GM12878 (cell line): Measurements from ENCODE around the gene PAX5. TPM values are rescaled to one million over a fixed set of nuclear protein-coding genes. Genes with fewer than 3 reads are reported as not detected.

Experiments used
- ATF7 ChIP-seq: fragments of 450-650 bp; IDR thresholded peaks from 2 replicates; pipeline ENCODE4 v1.6.1; 2016; ENCODE audit warnings: low read depth, mild to moderate bottlenecking
- BMI1 ChIP-seq: fragments of 450-650 bp; IDR thresholded peaks from 2 replicates; pipeline ENCODE4 v1.6.1; 2016; ENCODE audit warnings: mild to moderate bottlenecking, moderate library complexity, borderline replicate concordance
- BRCA1 ChIP-seq: IDR thresholded peaks from 2 replicates; pipeline ENCODE4 v1.6.1; 2011; ENCODE audit warnings: low read depth, low read length, improper control_type of control experiment
- DPF2 ChIP-seq: fragments of 450-650 bp; IDR thresholded peaks from 2 replicates; pipeline ENCODE4 v1.6.1; 2017; ENCODE audit warnings: mild to moderate bottlenecking
- ELK1 ChIP-seq: IDR thresholded peaks from 2 replicates; pipeline ENCODE4 v1.6.1; 2012; ENCODE audit warnings: low read depth, low read length, improper control_type of control experiment
- FOXK2 ChIP-seq: fragments of 450-650 bp; IDR thresholded peaks from 2 replicates; pipeline ENCODE4 v1.6.1; 2017; ENCODE audit warnings: mild to moderate bottlenecking, moderate library complexity
- MTA2 ChIP-seq: fragments of 450-650 bp; IDR thresholded peaks from 2 replicates; pipeline ENCODE4 v1.6.1; 2016; ENCODE audit warnings: low read depth, mild to moderate bottlenecking, moderate library complexity
- NFXL1 ChIP-seq: fragments of 450-650 bp; IDR thresholded peaks from 2 replicates; pipeline ENCODE4 v1.6.1; 2017; ENCODE audit warnings: antibody characterized with exemption, mild to moderate bottlenecking, borderline replicate concordance
- NR2C1 ChIP-seq: fragments of 450-650 bp; IDR thresholded peaks from 2 replicates; pipeline ENCODE4 v1.6.1; 2017; ENCODE audit warnings: antibody characterized with exemption, mild to moderate bottlenecking, moderate library complexity
- NR2F1 ChIP-seq: fragments of 450-650 bp; conservative IDR thresholded peaks from 2 replicates; pipeline ENCODE4 v1.6.1; 2017; ENCODE audit warnings: mild to moderate bottlenecking
- NRF1 ChIP-seq: conservative IDR thresholded peaks from 2 replicates; pipeline ENCODE4 v1.6.1; 2011; ENCODE audit warnings: mild to moderate bottlenecking, low read depth, low read length, improper control_type of control experiment
- PBX3 ChIP-seq: IDR thresholded peaks from 2 replicates; pipeline ENCODE4 v1.6.1; 2011; ENCODE audit warnings: mild to moderate bottlenecking, low read depth, low read length, moderate library complexity; ENCODE audit not compliant: insufficient replicate concordance
- POLR2AphosphoS5 ChIP-seq: IDR thresholded peaks from 2 replicates; pipeline ENCODE4 v1.6.1; 2011; ENCODE audit warnings: mild to moderate bottlenecking, low read length, inconsistent platforms
- RCOR1 ChIP-seq: conservative IDR thresholded peaks from 2 replicates; pipeline ENCODE4 v1.6.1; 2012; ENCODE audit warnings: low read depth, low read length, improper control_type of control experiment
- SMC3 ChIP-seq: IDR thresholded peaks from 2 replicates; pipeline ENCODE4 v1.6.1; 2011; ENCODE audit warnings: low read length, improper control_type of control experiment, borderline replicate concordance
- SPI1 ChIP-seq: IDR thresholded peaks from 2 replicates; pipeline ENCODE4 v1.6.1; 2011; ENCODE audit warnings: low read depth, mild to moderate bottlenecking, low read length, moderate library complexity, borderline replicate concordance; ENCODE audit not compliant: insufficient read depth
- ZNF207 ChIP-seq: fragments of 450-650 bp; IDR thresholded peaks from 2 replicates; pipeline ENCODE4 v1.6.1; 2014; ENCODE audit warnings: antibody characterized with exemption, mild to moderate bottlenecking, borderline replicate concordance
- ZNF217 ChIP-seq: fragments of 450-650 bp; IDR thresholded peaks from 2 replicates; pipeline ENCODE4 v1.6.1; 2017; ENCODE audit warnings: antibody characterized with exemption, mild to moderate bottlenecking
- ZSCAN29 ChIP-seq: fragments of 450-650 bp; IDR thresholded peaks from 2 replicates; pipeline ENCODE4 v1.6.1; 2017; ENCODE audit warnings: mild to moderate bottlenecking, moderate library complexity
- polyA plus RNA-seq, 11 experiments: library from polyadenylated mRNA; depleted of rRNA in 4 of 11; unstranded in 6 of 11; stranded (reverse) in 5 of 11; fragments of >200 nt; fragmentation: Nextera tagmentation in 4 of 11; fragmentation: Illumina TruSeq in 1 of 11; extraction: Ambion mirVana in 4 of 11; extraction: Trizol in 1 of 11; gene quantifications; 1 replicate in 1 of 11; 2 replicates in 10 of 11; pipeline versions ENCODE4 v1.2.1 to v1.2.3, GENCODE V29; 2011 to 2016; ENCODE audit warnings: inconsistent platforms in 2 of 11, missing spikeins in 2 of 11, low read depth in 1 of 11
- total RNA-seq, 4 experiments: library from RNA; depleted of rRNA in 3 of 4; stranded (reverse); fragments of >200 nt in 3 of 4; fragmentation: Illumina TruSeq in 1 of 4; extraction: Trizol in 1 of 4; gene quantifications; 2 replicates each; pipeline versions ENCODE4 v1.2.1 to v1.2.3, GENCODE V29; 2013 to 2021
- TF ChIP-seq, protein P1 (sequence below): IDR thresholded peaks from 2 replicates; pipeline ENCODE4 v1.6.1; 2011; ENCODE audit warnings: low read depth, mild to moderate bottlenecking, low read length, moderate library complexity, borderline replicate concordance; ENCODE audit errors: extremely low read depth
- TF ChIP-seq, protein P2 (sequence below): fragments of 450-650 bp; formaldehyde crosslinking; IDR thresholded peaks from 2 replicates; pipeline ENCODE4 v1.4.0; 2022; ENCODE audit warnings: mild to moderate bottlenecking, moderate library complexity
- TF ChIP-seq, protein P3 (sequence below): fragments of 450-650 bp; IDR thresholded peaks from 2 replicates; pipeline ENCODE4 v1.6.1; 2017; ENCODE audit warnings: mild to moderate bottlenecking, low read depth, inconsistent platforms; ENCODE audit not compliant: poor library complexity, severe bottlenecking

PAX5 gene
- total and polyA plus RNA-seq, 10 of the 15 experiments (the other 5 are each of a cell fraction or from before 2014, with no cell fraction given): 2.2 to 123 (median 31.9) TPM

GRCh38 chr9:36993933-36994764, 39.9 kb downstream of the PAX5 start (continued):
- peak; percentile 89 for TF ChIP-seq ZNF217
- TF ChIP-seq SPI1: peak; percentile 93
- peak; percentile 72 for TF ChIP-seq BMI1
- 0 out of 2 replicates have a peak, but pooled peaks have one; percentile 66 for TF ChIP-seq ZSCAN29
- 0 out of 2 replicates have a peak, but pooled peaks have one; percentile 50 for TF ChIP-seq ZNF207
- peak; percentile 58 for TF ChIP-seq ATF7
- TF ChIP-seq, protein P1, sequence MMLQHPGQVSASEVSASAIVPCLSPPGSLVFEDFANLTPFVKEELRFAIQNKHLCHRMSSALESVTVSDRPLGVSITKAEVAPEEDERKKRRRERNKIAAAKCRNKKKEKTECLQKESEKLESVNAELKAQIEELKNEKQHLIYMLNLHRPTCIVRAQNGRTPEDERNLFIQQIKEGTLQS: no peak
- TF ChIP-seq FOXK2: no peak
- peak; percentile 96 for TF ChIP-seq MTA2
- peak; percentile 86 for TF ChIP-seq POLR2AphosphoS5
- TF ChIP-seq DPF2: peak; percentile 100
- peak; percentile 90; the same call in 1 of the 2 replicates for TF ChIP-seq RCOR1
- TF ChIP-seq ELK1: 0 out of 2 replicates have a peak, but pooled peaks have one; percentile 14
- TF ChIP-seq, protein P2, sequence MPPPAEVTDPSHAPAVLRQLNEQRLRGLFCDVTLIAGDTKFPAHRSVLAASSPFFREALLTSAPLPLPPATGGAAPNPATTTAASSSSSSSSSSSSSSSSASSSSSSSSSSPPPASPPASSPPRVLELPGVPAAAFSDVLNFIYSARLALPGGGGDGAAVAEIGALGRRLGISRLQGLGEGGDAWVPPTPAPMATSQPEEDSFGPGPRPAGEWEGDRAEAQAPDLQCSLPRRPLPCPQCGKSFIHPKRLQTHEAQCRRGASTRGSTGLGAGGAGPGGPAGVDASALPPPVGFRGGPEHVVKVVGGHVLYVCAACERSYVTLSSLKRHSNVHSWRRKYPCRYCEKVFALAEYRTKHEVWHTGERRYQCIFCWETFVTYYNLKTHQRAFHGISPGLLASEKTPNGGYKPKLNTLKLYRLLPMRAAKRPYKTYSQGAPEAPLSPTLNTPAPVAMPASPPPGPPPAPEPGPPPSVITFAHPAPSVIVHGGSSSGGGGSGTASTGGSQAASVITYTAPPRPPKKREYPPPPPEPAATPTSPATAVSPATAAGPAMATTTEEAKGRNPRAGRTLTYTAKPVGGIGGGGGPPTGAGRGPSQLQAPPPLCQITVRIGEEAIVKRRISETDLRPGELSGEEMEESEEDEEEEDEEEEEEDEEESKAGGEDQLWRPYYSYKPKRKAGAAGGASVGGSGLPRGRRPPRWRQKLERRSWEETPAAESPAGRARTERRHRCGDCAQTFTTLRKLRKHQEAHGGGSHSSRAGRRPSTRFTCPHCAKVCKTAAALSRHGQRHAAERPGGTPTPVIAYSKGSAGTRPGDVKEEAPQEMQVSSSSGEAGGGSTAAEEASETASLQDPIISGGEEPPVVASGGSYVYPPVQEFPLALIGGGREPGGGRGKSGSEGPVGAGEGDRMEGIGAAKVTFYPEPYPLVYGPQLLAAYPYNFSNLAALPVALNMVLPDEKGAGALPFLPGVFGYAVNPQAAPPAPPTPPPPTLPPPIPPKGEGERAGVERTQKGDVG (CRISPR knock-in tag): no peak
- TF ChIP-seq NR2F1: peak; percentile 96
- TF ChIP-seq NR2C1: no peak
- TF ChIP-seq NFXL1: no peak
- TF ChIP-seq, protein P3, sequence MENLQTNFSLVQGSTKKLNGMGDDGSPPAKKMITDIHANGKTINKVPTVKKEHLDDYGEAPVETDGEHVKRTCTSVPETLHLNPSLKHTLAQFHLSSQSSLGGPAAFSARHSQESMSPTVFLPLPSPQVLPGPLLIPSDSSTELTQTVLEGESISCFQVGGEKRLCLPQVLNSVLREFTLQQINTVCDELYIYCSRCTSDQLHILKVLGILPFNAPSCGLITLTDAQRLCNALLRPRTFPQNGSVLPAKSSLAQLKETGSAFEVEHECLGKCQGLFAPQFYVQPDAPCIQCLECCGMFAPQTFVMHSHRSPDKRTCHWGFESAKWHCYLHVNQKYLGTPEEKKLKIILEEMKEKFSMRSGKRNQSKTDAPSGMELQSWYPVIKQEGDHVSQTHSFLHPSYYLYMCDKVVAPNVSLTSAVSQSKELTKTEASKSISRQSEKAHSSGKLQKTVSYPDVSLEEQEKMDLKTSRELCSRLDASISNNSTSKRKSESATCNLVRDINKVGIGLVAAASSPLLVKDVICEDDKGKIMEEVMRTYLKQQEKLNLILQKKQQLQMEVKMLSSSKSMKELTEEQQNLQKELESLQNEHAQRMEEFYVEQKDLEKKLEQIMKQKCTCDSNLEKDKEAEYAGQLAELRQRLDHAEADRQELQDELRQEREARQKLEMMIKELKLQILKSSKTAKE: peak; percentile 85
- peak; percentile 43 for TF ChIP-seq PBX3
- no peak for TF ChIP-seq BRCA1
- no peak; the same call in 1 of the 2 replicates for TF ChIP-seq SMC3
- no peak for TF ChIP-seq NRF1
